Uterus (tissue), 4 donors: ENCODE data around the gene DYNLRB2. TPM values are rescaled to one million over a fixed set of nuclear protein-coding genes. Genes with fewer than 3 reads are reported as not detected.

Experiments
- DNase-seq, 2 donors: peaks; one replicate each; pipeline ENCODE4 v3.0.0-alpha.2; 2019 to 2020
- H3K27ac ChIP-seq, 2 donors: fragments of 200-600 bp; sonication (generic); 1 replicate in 1 of 2; 2 replicates in 1 of 2; pipeline ENCODE4 v1.5.1; 2016 to 2018
- H3K27me3 ChIP-seq, 2 donors: fragments of 200-600 bp; sonication (generic); one replicate each; pipeline ENCODE4 v1.5.1; 2018 to 2019; ENCODE audit warnings: control low read depth in 1 of 2
- H3K36me3 ChIP-seq, 2 donors: fragments of 200-600 bp; sonication (generic); one replicate each; pipeline ENCODE4 v1.5.1; 2019; ENCODE audit warnings: control low read depth in 1 of 2
- H3K4me1 ChIP-seq, 2 donors: fragments of 200-600 bp; sonication (generic); one replicate each; pipeline ENCODE4 v1.5.1; 2018 to 2019; ENCODE audit warnings: control low read depth in 1 of 2
- H3K4me3 ChIP-seq, 2 donors: fragments of 200-600 bp; sonication (generic); 1 replicate in 1 of 2; 2 replicates in 1 of 2; pipeline ENCODE4 v1.5.1; 2018 to 2019; ENCODE audit warnings: mild to moderate bottlenecking in 1 of 2
- H3K9me3 ChIP-seq, 2 donors: fragments of 200-600 bp; sonication (generic); one replicate each; pipeline ENCODE4 v1.5.1; 2019; ENCODE audit warnings: control low read depth in 1 of 2
- CTCF ChIP-seq, 4 experiments: fragments of 200-600 bp in 2 of 4; fragments of 450-650 bp in 2 of 4; sonication (generic) in 2 of 4; IDR thresholded peaks; one replicate each; pipeline ENCODE4 v1.5.1; 2016 to 2019; ENCODE audit warnings: antibody characterized with exemption in 4 of 4, mild to moderate bottlenecking in 2 of 4, moderate library complexity in 1 of 4
- POLR2A ChIP-seq, 2 donors: fragments of 450-650 bp; IDR thresholded peaks; one replicate each; pipeline ENCODE4 v1.6.1; 2016; ENCODE audit warnings: antibody characterized with exemption in 2 of 2, mild to moderate bottlenecking in 1 of 2, moderate library complexity in 1 of 2
- intact Hi-C: fragments of 100-400 bp; cut with DNase I; formaldehyde crosslinking; loops from one replicate; pipeline ENCODE4 v1.15.1; 2023; ENCODE audit warnings: low total_unique reads
- total RNA-seq, 4 donors: library from RNA; depleted of rRNA in 3 of 4; stranded (reverse); fragments of >200 nt in 3 of 4; gene quantifications; one replicate each; pipeline versions ENCODE4 v1.1.0 to v1.2.4, GENCODE V29; 2014 to 2023
- donor health status: DM: yes; HTN: yes; CAD: no.

The DYNLRB2 gene
- total RNA-seq, 4 donors from 2014 or later: 2.6 to 3.3 TPM; not detected in 2

- H3K27me3 ChIP-seq: no peaks in the 10 kb centered on the region
- H3K9me3 ChIP-seq: no peaks in the 10 kb centered on the region
- no peak for DNase-seq
- no peaks in the 10 kb centered on the region for H3K4me1 ChIP-seq
- intact Hi-C loops: no loop called here
- TF ChIP-seq POLR2A (IDR thresholded peaks at IDR 0.05) (no peak), CTCF (IDR thresholded peaks at IDR 0.05) (no peak)
- H3K36me3 ChIP-seq: no peaks in the 10 kb centered on the region
- no peak overlapping the region for H3K4me3 ChIP-seq
- H3K27ac ChIP-seq: no peak overlapping the region
Observed at GRCh38 chr16:80594756-80595155, 54.0 kb downstream of the DYNLRB2 start.

- H3K27me3 ChIP-seq: no peaks in the 10 kb centered on the region
- no peak for TF ChIP-seq CTCF (IDR thresholded peaks at IDR 0.05)
- no peak for TF ChIP-seq POLR2A (IDR thresholded peaks at IDR 0.05)
- H3K4me1 ChIP-seq: no peaks in the 10 kb centered on the region
- no peak overlapping the region for H3K4me3 ChIP-seq
- H3K9me3 ChIP-seq: no peaks in the 10 kb centered on the region
- intact Hi-C loops: no loop called here
- no peak for DNase-seq
- H3K36me3 ChIP-seq: no peaks in the 10 kb centered on the region
- H3K27ac ChIP-seq: no peak overlapping the region
Observed at GRCh38 chr16:80596507-80597207, 55.9 kb downstream of the DYNLRB2 start.

- TF ChIP-seq CTCF (IDR thresholded peaks at IDR 0.05) (no peak), POLR2A (IDR thresholded peaks at IDR 0.05) (no peak)
- H3K36me3 ChIP-seq: no peaks in the 10 kb centered on the region
- no peak for DNase-seq
- no peaks in the 10 kb centered on the region for H3K9me3 ChIP-seq
- H3K27ac ChIP-seq: no peak overlapping the region
- no peaks in the 10 kb centered on the region for H3K27me3 ChIP-seq
- intact Hi-C loops: no loop called here
- H3K4me3 ChIP-seq: no peak overlapping the region
- H3K4me1 ChIP-seq: no peaks in the 10 kb centered on the region
Observed at GRCh38 chr16:80599466-80599865, 58.7 kb downstream of the DYNLRB2 start.
